GM19238 (cell line): Measurements from ENCODE around the gene ZNF428.
A peak's percentile ranks its signal among the peaks of the same experiment; 100 is the strongest.
"Not testable (repeated sequence)": the region's sequence is repeated elsewhere in the genome, so short reads cannot be mapped to it uniquely, and the experiment has no call there.

ENCODE experiments used
- DNase-seq: peaks from one replicate; pipeline ENCODE4 v3.0.0; 2011; ENCODE audit warnings: low spot score; ENCODE audit not compliant: insufficient read length

ZNF428 gene

DNA sequence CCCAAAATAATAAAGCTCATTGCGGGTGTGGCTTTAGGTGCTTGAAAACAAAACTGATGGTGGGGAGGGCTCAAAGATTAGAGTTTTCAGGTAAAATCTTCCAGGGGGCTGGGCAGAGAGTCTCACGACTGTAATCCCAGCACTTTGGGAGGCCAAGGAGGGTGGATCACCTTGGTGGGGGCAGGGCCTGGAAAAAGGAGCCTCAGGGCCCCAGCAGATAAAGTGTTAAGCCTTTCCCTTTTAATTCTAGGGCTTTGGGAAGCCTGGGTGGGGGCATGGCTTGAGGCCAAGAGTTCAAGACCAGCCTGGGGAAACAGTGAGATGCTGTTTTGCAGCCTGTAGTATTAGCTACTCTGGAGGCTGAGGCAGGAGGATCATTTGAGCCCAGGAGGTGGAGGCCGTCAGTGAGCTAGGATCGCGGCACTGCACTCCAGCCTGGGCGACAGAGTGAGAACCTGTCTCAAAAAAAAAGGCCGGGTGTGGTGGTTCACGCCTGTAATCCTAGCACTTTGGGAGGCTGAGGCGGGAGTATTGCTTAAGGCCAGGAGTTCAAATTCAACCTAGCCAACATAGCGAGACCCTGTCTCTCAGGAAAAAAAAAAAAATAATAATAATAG is 25.2 kb downstream of the ZNF428 start:
- DNase-seq, result no peak

DNA sequence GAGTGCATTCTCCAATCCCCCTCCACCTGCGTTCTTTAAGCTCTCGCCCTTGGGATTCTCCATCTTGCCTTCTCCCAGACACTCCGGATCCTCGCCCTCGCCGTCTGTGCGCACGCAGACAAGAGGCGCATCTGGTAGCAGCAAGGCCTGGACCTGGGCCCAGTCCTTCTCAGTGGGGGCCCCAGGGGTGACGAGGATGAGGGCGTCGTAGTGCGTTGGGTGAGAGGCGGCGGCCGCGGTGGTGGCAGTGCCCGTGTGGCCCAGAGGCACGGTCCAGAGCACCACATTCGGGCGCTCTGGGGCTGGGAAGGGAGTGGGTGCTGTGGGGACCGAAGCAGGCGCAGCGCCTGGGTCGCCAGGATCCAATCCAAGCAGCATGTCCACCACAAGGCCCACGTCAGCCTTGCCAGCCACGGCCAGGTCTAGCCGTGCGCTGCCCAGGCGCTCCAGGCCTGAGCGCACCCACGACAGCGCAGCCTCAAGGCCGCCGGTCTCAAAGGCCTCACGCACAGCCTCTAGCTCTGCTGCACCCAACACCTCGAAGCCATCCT is 26.6 kb downstream of the ZNF428 start:
- DNase-seq, result no peak

DNA sequence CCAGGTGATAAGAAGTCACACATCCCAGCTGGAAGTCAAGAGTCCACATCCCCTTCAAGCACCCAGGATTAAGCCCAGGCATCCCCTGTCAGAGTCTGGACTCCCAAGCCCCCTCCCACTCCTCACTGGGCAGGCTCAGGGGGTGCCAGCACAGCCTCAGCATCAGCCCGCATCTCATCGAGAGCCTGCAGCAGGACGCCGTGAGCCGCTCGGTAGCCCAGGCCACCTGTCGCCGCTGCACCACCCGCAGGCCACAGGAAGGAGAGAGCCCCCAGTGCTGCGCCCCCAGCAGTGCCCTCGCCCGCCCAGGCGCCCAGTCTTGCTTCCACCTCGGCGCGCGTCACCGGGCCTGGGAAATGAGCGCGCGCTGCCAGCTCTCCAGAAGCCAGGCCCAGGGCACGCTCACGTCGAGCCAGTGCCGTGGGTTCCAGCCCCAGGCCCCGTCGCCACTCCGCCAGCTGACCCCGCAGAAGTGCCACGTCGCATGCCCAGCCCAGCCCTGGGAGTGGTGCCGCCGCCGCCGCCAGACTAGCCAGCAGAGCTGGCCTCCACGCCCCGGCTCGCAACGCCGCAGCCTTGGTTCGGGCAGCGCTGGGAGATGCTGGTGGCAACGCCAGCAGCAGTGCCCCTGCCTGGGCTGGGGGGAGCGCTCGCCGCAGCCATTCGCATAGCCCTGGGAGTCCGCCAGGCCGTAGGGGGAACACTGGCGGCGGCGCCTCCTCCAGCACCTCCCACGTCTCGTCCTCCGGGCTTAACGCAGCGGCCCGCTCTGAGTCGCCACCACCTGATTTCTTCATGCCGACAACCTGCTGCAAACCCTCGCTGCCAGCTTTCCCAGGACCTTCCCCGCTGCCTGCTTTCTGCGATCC is 27.3 kb downstream of the ZNF428 start:
- DNase-seq, result no peak

DNA sequence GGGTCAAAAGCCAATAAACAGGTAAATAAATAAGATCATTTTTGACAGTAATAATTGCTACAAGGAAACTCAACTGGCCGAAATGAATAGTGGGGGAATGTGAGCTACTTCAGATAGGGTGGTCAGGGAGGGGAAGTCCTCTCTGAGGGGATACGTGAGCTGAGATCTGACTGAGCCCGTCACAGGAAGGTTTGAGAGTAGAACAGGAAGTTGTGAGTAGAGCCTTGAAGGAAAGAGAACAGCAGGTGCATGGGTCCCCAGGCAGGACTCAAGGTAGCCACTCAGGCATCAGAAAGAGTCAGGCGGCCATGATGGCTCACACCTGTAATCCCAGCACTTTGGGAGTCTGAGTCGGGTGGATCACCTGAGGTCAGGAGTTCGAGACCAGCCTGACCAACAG is 29.8 kb downstream of the ZNF428 start:
- DNase-seq, result no peak

DNA sequence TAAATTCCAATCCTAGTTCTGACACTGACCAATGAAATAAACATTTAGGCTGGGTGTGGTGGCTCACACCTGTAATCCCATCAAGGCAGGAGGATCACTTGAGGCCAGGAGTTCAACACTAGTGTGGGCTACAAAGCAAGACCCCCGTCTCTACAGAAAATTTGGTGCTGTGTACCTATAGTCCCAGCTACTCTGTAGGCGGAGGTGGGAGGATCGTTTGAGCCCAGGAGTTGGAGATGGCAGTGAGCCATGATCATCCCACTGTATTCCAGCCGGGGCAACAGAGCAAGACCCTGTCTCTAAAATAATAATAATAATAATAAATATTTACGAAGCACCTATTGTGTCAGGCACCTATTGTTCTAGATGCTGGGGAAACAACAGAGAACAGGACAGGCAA is 30.2 kb downstream of the ZNF428 start:
- no peak for DNase-seq

DNA sequence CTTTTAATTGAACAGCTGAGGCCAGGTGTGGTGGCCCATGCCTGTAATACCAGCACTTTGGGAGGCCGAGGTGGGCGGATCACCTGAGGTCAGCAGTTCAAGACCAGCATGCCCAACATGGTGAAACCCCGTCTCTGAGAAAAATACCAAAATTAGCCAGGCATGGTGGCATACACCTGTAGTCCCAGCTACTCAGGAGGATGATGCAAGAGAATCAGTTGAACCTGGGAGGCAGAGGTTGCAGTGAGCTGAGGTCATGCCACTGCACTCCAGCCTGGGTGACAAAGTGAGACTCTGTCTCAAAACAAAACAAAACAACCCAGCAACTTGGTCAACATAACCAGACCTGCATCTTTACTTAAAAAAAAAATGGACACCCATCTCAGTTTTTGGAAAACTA is 32.4 kb downstream of the ZNF428 start:
- not testable (repeated sequence) for DNase-seq

DNA sequence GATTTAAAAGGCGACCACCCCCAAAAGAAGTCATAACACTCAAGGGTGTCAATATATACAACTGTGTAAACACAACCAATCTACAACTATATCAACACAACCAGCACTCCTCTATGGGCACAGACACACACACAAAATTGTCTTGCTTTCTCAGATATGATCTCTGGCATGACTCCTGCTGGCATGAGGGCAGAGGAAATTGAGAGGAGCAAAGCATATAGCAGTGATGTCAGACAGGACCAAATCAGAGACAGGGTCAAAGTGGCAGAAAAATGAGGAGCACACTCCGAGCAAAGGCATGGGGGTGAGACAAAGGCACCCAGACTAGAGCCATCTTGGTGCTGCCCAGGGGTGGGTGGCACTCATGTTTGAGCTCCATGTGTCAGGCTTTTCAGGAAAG is 33.1 kb downstream of the ZNF428 start:
- DNase-seq, result no peak

DNA sequence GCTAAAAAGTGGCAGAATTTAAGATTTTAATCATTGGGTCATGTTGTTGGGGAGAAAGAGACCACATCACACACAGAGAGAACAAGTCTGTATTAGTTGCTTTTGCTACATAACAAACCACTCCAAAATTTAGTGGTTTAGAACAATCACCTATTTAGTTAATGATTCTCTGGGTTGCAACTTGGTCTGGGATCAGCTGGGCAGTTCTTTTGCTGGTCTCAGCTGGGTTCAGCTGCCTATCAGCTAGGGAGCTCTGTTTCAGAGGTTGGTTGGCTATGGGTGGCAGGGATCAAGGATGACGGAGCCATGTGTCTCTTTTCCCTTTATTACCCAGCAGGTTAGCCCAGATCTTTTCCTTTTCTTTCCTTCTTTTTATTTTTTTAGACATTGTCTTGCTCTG is 34.9 kb downstream of the ZNF428 start:
- no peak for DNase-seq

DNA sequence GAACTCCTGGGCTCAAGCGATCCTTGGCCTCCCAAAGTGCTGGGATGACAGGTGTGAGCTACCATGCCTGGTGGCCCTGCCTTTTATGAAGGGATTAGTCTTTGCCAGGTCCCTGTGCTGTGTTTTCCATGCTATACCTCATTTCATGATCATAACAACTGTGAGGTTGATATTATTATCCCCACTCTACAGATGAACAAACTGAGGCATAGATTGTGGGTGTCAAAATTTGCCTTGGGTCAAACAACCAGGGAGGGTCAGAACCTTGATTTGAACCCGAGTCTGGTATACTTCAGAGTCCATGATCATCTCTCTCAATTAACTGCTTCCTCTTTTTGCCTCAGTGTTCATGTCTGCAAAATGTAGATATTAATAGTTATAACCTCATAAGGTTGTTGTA is 36.9 kb downstream of the ZNF428 start:
- DNase-seq, result no peak

DNA sequence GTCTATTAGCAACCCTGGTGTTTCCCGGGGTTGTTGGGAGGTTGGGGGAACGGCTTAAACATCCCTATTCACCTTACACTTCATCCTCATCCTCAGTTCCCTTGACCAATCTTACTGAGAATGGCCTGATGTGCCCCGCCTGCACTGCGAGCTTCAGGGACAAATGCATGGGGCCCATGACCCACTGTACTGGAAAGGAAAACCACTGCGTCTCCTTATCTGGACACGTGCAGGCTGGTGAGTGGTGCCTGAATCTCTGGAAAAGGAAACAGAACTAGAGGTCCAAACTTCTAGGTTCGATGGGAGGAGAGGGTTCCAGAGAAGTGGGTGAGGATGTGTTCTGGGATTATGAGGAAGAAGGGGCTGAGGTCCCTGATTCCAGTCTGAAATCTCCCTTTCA is 38.0 kb downstream of the ZNF428 start:
- no peak for DNase-seq

DNA sequence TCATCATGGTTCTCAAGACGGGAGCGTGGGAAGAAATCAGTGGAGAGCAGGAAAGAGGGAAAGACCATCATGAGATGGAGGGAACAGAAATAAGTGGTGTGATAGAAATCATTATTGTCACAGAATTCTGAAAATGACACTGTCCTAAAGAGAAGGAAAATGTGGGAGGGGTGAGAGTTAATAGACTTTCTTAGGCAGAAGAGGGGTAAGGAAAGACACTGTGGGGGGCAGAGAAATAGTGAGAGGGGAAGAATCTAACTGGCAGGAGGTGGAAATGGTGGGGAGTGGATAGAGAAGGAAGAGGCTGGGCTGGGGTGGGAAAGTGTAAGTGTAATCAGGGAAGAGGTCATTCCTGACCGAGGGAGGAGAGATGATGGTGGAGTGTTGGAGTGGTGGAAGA is 40.6 kb downstream of the ZNF428 start:
- no peak for DNase-seq

DNA sequence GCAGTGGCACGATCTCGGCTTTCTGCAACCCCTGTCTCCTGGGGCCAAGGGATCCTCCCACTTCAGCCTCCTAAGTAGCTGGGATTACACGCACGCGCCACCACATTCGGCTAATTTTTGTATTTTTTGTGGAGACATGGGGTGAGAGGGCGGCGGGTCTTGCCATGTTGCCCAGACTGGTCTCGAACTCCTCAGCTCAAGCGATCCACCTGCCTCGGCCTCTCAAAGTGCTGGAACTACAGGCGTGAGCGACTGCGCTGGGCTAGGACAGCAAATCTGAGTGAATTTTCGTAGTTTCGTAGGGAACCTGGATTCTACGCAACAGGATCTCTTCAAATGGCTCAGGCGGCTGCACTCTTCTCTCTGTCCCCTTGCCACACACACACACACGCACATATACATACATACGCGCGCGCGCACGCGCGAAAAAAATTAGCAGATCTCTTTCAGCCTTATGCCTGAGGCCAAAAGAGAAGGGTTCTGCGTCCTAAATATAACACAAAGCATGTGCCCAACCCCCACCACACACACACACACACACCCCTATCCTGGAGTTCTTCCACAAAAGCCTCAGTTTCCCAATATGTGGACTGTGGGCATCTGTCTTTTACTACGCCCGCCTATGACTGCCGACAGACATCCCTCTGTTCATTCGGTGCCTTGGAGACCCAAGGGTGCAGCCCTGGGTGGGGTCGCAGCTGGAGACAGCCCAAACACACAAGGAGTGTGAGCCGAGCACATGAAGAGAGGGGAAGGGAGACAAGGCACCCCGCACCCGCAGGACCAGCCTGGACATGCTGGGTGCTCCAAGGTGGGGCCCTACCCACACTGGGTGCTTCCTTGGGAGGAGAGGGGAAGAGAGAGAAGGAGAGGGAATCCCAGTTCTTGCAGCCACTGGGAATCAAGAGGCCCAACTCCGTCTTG is 43.2 kb downstream of the ZNF428 start:
- no peak for DNase-seq

DNA sequence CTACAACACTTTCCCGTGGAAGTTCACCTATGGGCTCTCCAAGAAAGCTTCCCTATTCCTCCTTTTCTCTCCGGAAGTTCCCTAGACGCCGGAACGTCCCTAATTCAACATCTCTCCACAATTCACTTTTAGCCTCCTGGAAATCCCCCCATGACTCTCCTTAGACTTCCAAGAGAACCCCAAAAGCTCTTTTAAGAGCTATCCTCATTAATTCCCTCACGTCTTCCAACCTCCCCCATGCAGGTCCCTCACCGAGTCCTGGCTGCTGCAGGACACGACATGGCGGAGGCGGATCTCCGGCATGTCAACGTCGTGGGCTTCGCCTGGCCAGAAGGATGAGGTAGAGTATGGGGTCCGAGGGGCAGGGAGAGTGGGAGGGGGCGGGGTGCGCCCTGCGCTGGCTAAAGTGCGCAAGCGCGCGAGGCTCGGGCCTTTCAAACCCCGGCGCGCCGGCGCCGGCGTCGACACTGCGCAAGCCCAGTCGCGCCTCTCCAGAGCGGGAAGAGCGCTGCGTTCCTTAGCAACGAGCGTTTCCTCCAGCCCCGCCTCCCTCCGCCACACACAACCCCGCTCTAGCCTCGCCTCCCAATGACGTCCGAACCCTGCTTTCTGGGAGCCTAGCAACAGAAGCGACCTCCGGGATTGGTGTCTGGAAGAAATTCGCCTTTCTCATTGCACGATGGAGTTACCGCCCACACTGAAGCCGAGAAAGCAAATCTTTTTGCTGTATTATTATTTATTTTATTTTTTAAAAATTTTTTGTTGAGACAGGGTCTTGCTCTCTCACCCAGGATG is 44.1 kb downstream of the ZNF428 start, which contains the start of the genes PINLYP and XRCC1:
PINLYP (plus strand) TSS at position 646 of the 795 bp plus-strand sequence. CDS start 1,391 bp downstream, outside the sequence.
XRCC1 (minus strand) TSS at position 372 of the 795 bp plus-strand sequence; CDS start at position 303, 69 bp downstream.
- DNase-seq, result peak; percentile 94

DNA sequence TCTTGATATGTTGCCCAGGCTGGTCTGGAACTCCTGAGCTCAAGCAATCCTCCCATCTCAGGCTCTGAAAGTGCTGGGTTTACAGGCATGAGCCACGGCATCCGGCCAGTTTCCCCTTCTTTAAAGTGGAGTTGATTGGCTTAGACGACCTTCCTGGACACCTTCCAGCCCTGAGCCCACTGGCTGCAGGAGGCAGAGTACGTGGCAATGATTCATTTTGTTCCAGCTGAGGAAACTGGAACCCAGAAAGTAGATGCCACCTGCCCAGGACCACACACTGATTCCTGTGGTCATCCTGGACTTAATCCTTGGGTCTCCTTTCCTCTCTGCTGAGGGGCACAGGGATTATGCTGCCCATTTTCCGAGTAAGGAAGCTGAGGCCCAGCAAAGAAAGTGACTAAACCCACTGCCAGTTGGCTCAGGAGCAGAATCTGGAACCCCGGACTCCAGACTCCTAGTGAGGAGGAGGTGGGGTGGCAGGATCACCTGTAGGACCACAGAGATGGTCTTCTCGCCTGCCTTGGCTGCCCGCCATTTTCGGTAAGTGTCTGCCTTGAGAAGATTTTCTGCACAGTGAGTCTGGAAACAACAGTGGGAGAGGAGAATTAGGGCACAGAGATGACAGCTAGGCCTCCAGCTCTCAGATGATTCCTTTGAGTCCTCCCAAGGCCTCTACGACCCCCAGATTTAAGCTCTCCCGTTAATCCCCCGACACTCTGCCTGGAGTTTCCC is 44.8 kb downstream of the ZNF428 start:
- DNase-seq, result no peak

DNA sequence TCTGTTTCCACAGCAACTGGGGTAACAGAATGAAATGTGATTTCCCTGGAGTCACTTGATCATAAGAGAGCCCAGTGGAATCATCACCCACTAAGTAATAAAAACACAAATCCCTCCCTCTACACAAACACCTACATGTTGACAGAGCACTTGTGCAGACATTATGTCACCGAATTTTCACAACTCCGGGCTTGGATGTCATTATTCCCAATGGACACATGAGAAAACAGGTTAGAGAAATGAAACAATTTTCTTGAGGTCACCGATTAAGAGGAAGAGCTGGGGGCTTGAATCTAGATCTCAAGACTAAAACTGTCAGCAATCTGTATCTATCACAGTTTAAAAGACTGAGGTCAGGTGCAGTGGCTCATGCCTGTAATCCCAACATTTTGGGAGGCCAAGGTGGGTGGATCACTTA is 47.2 kb downstream of the ZNF428 start:
- no peak for DNase-seq

DNA sequence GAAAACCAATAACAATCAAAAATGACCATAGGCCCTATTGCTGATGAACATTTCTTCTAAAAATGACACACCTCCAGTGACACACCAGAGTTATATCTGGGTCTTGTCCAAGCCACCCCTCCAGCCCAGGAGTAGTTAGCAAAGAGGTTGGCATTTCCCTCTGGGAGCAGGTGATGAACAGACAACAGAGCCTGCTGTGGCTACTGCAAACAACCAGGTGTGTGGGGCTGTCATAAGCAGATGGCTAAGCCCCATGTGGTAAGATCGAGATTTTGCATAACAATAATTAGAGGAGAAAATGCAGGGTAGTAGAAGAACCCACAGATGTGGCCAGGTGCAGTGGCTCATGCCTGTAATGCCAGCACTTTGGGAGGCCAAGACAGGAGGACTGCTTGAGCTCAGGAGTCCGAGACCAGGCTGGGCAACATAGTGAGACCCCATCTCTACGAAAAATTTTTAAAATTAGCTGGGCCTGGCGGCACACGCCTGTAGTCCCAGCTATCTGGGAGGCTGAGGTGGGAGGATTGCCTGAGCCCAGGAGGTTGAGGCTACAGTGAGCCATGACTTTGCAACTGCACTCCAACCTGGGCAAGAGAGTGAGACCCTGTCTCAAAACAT is 49.1 kb downstream of the ZNF428 start:
- no peak for DNase-seq

DNA sequence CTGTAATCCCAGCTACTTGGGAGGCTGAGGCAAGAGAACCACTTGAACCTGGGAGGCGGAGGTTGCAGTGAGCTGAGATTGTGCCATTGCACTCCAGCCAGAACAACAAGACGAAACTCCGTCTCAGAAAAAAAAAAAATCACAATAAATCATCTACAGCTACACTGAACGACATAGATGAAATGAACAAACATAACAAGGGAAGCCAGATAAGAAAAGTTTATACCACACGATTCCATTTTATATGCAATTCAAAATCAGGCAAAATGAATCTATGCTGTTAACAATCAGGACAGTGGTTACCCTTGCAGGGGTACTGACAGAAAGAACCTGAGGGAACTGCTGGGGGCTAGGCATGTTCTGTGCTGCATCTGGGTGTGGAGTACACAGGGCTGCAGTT is 49.8 kb downstream of the ZNF428 start:
- no peak for DNase-seq

DNA sequence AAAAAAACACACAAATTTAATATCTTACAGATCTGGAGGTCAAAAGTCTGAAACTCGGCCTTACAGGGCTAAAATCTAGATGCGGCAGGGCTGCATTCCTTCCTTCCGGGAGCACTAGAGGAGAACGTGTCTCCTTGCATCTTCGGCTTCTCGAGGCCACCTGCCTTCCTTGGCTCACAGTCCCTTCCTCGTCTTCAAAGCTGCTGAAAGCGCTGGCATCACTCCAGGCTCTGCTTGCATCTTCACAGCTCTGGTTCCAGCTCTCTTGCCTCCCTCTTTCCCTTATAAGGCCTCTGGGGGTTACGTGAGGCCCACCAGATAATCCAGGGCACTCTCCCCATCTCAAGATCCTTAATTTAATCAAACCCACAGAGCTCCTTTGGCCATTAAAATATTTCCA is 54.6 kb downstream of the ZNF428 start:
- DNase-seq, result no peak

DNA sequence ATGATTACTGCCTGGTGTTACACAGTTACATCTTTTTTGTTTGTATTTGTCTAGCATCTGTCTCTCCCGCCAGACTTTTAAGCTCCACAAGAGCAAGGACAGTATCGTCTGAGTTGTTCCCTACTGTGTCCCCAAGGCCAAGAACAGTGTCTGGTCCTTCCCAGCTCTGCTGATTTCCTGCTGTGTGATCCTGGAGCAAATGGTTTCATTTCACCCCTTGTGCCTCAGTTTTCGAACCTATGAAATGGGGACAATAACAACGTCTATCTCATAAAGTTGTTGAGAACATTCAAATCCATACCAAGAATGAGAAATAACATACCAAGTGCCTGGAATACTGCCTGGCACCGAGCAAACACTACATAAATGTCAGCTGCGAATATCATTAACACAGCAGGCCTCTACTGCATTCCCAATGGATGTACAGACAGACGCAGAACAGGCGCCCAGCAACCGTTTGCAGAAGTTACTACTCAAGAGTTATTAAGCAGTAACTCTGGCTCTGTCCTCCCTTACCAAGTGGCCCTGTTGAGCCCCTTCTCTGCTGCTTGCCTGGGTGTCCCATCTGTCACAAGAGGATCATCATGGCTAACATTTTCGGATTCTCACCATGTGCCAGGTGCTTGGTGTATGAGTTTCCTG is 55.5 kb downstream of the ZNF428 start:
- no peak for DNase-seq
